DOHH2 (cell line): Measurements from ENCODE around the gene CORO2B.

ENCODE experiments used
- CTCF ChIP-seq: fragments of 200-600 bp; sonication (generic); IDR thresholded peaks from one replicate; pipeline ENCODE4 v1.5.1; 2014; ENCODE audit warnings: antibody characterized with exemption, mild to moderate bottlenecking, low read depth, low read length; ENCODE audit not compliant: poor library complexity, severe bottlenecking
- EZH2phosphoT487 ChIP-seq: fragments of 200-600 bp; sonication (generic); IDR thresholded peaks from 2 replicates; pipeline ENCODE4 v1.6.1; 2017; ENCODE audit warnings: borderline replicate concordance, mild to moderate bottlenecking, antibody characterized with exemption, low read length, moderate library complexity, mixed read lengths

DNA sequence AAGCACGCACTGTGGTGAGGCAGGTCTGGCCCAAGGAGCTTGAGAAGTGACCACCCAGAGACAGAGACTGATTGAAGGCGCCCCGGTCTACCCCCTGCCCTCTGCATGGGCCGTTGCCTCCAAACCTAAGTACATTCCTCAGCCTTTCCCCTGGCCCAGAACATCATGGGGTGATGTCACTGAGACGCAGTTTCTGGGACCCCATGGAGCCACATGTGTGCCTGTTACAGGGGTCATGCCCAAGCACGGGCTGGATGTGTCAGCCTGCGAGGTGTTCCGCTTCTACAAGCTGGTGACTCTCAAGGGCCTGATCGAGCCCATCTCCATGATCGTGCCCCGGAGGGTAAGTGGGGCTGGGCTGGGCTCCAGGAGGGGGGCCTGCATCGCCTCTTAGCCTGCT, 139.7 kb downstream of the CORO2B start:
- no peak for TF ChIP-seq CTCF
- no peak for TF ChIP-seq EZH2phosphoT487
